Forelimb muscle (tissue), 1 donor: Measurements from ENCODE around the gene VIPR1. TPM values are rescaled to one million over a fixed set of nuclear protein-coding genes. Genes with fewer than 3 reads are reported as not detected.
A peak's percentile ranks its signal among the peaks of the same experiment; 100 is the strongest.
"Not testable (repeated sequence)": the region's sequence is repeated elsewhere in the genome, so short reads cannot be mapped to it uniquely, and the experiment has no call there.

Source experiments
- DNase-seq: peaks from one replicate; pipeline ENCODE4 v3.0.0-alpha.2; 2013; ENCODE audit warnings: low read depth
- polyA plus RNA-seq: library from polyadenylated mRNA; unstranded; fragments of 120-200 nt; gene quantifications from one replicate; pipeline ENCODE4 v1.2.1, GENCODE V29; 2013; ENCODE audit not compliant: insufficient read length

VIPR1 gene
- polyA plus RNA-seq, 1 donor, result 1.6 TPM

- no peak for DNase-seq
These were observed 72.8 kb downstream of the VIPR1 start for GRCh38 chr3:42575137-42575741.

GRCh38 chr3:42578054-42578453, 75.6 kb downstream of the VIPR1 start:
- no peak for DNase-seq

- DNase-seq, result not testable (repeated sequence)
These were observed 76.9 kb downstream of the VIPR1 start for GRCh38 chr3:42579346-42579745.

- DNase-seq, result no peak
These were observed 78.9 kb downstream of the VIPR1 start for GRCh38 chr3:42581400-42581708.

GRCh38 chr3:42581709-42582473, 79.4 kb downstream of the VIPR1 start, which contains the start of gene SEC22C:
TSS of gene SEC22C (minus strand) at chr3:42581967. CDS start at chr3:42569046, 12,921 bp downstream.
- peak; percentile 59 for DNase-seq

GRCh38 chr3:42582474-42583070, 80.1 kb downstream of the VIPR1 start:
- no peak for DNase-seq

Other genes with a start within 250 kb of the VIPR1 start
- gene CCK, start 236.5 kb upstream of the VIPR1 start, polyA plus RNA-seq, result 5.9 TPM
- not detected for gene LYZL4, start 92.0 kb upstream of the VIPR1 start, polyA plus RNA-seq
- 19.6 TPM for gene SEC22C, start 79.3 kb downstream of the VIPR1 start, polyA plus RNA-seq
- 9.6 TPM for gene SS18L2, start 88.2 kb downstream of the VIPR1 start, polyA plus RNA-seq
- 94.1 TPM for gene NKTR, start 98.0 kb downstream of the VIPR1 start, polyA plus RNA-seq
- 36.9 TPM for gene ZBTB47, start 151.1 kb downstream of the VIPR1 start, polyA plus RNA-seq
- gene KLHL40, start 182.9 kb downstream of the VIPR1 start, polyA plus RNA-seq, result 162 TPM
- 73.4 TPM for gene HHATL, start 200.2 kb downstream of the VIPR1 start, polyA plus RNA-seq